Measurements from ENCODE around the gene ATMIN.

GRCh38 chr16:80993834-80994233 is 41.8 kb upstream of the ATMIN start:
- TF ChIP-seq CTCF (IDR thresholded peaks at IDR 0.05) (no peak), EP300 (IDR thresholded peaks at IDR 0.05) (no peak), POLR2AphosphoS5 (IDR thresholded peaks at IDR 0.05) (no peak)
